SK-N-SH (cell line): Measurements from ENCODE around the gene HPX. TPM values are rescaled to one million over a fixed set of nuclear protein-coding genes. Genes with fewer than 3 reads are reported as not detected.

Source experiments
- CTCF ChIA-PET: fragments of 300-600, 350-600 bp; formaldehyde crosslinking; extraction: SDS; loops from one replicate; lab custom pipeline; 2021; lab: Yijun Ruan, JAX
- POLR2A ChIA-PET: fragments of 350-600 bp; sonication (Branson Sonifier 250); formaldehyde crosslinking; extraction: SDS; loops from one replicate; lab custom pipeline; 2020; ENCODE audit warnings: antibody characterized with exemption, inconsistent platforms; lab: Yijun Ruan, JAX
- DNase-seq: peaks from one replicate; pipeline ENCODE4 v3.0.0; 2012
- H2AFZ ChIP-seq: fragments of 200-600 bp; sonication (generic); 2 replicates; pipeline ENCODE4 v1.8.1; 2016; ENCODE audit warnings: antibody characterized with exemption, mild to moderate bottlenecking, low read depth
- H3F3A ChIP-seq: fragments of 200-600 bp; sonication (generic); replicated peaks from 2 replicates; pipeline ENCODE3; 2016; ENCODE audit warnings: antibody characterized with exemption, mild to moderate bottlenecking; ENCODE audit not compliant: insufficient read depth
- H3K27ac ChIP-seq, 2 experiments: fragments of 200-500 bp in 1 of 2; fragments of 200-600 bp in 1 of 2; sonication (Bioruptor generic) in 1 of 2; sonication (generic), shearing (Covaris generic) in 1 of 2; 2 replicates each; pipeline versions ENCODE4 v1.5.1 to v1.6.1; 2014 to 2016; ENCODE audit warnings: low read depth in 2 of 2, inconsistent platforms in 1 of 2, low read length in 1 of 2, mild to moderate bottlenecking in 1 of 2, mixed read lengths in 1 of 2
- H3K27me3 ChIP-seq: fragments of 200-600 bp; sonication (generic), shearing (Covaris generic); 2 replicates; pipeline ENCODE4 v1.6.1; 2016; ENCODE audit warnings: mixed run types; ENCODE audit not compliant: insufficient read depth
- H3K36me3 ChIP-seq, 2 experiments: fragments of 200-500 bp in 1 of 2; fragments of 200-600 bp in 1 of 2; sonication (Bioruptor generic) in 1 of 2; sonication (generic) in 1 of 2; replicated peaks in 1 of 2; 2 replicates each; pipeline versions ENCODE3 to v1.5.1; 2014 to 2016; ENCODE audit warnings: low read length in 1 of 2, mild to moderate bottlenecking in 1 of 2; ENCODE audit not compliant: insufficient read depth in 2 of 2, control insufficient read depth in 1 of 2
- H3K4me1 ChIP-seq, 2 experiments: fragments of 200-500 bp in 1 of 2; fragments of 200-600 bp in 1 of 2; sonication (Bioruptor generic) in 1 of 2; sonication (generic), shearing (Covaris generic) in 1 of 2; 2 replicates each; pipeline versions ENCODE4 v1.5.1 to v1.6.1; 2014 to 2016; ENCODE audit warnings: low read depth in 1 of 2, low read length in 1 of 2, mixed run types in 1 of 2; ENCODE audit not compliant: insufficient read depth in 2 of 2, control insufficient read depth in 1 of 2
- H3K4me2 ChIP-seq: fragments of 200-600 bp; sonication (generic), shearing (Covaris generic); 2 replicates; pipeline ENCODE4 v1.6.1; 2017; ENCODE audit warnings: mixed run types
- H3K4me3 ChIP-seq, 2 experiments: fragments of 200-500 bp in 1 of 2; fragments of 200-600 bp in 1 of 2; sonication (Bioruptor generic) in 1 of 2; sonication (generic), shearing (Covaris generic) in 1 of 2; 2 replicates each; pipeline versions ENCODE4 v1.5.1 to v1.8.1; 2014 to 2016; ENCODE audit warnings: low read depth in 2 of 2, inconsistent platforms in 1 of 2, low read length in 1 of 2, mild to moderate bottlenecking in 1 of 2, mixed read lengths in 1 of 2, moderate library complexity in 1 of 2
- H3K79me2 ChIP-seq: fragments of 200-600 bp; sonication (generic); 2 replicates; pipeline ENCODE4 v1.8.1; 2017; ENCODE audit warnings: mild to moderate bottlenecking; ENCODE audit not compliant: insufficient read depth
- H3K9ac ChIP-seq: fragments of 200-600 bp; sonication (generic); 2 replicates; pipeline ENCODE4 v1.6.1; 2017; ENCODE audit warnings: mixed run types
- H3K9me2 ChIP-seq: fragments of 200-600 bp; sonication (generic); 2 replicates; pipeline ENCODE4 v1.6.1; 2017; ENCODE audit warnings: mixed run types
- H3K9me3 ChIP-seq: fragments of 200-600 bp; sonication (generic); 2 replicates; pipeline ENCODE4 v1.6.1; 2017; ENCODE audit warnings: mixed run types, mild to moderate bottlenecking, moderate library complexity
- H4K20me1 ChIP-seq: fragments of 200-600 bp; sonication (generic); 2 replicates; pipeline ENCODE4 v1.6.1; 2017; ENCODE audit warnings: mild to moderate bottlenecking, mixed run types; ENCODE audit not compliant: insufficient read depth
- ELF1 ChIP-seq: IDR thresholded peaks from 2 replicates; pipeline ENCODE4 v1.4.0; 2012
- EP300 ChIP-seq, 2 experiments: IDR thresholded peaks; 2 replicates each; pipeline versions ENCODE4 v1.4.0 to v1.6.1; 2012; ENCODE audit warnings: borderline replicate concordance in 1 of 2, low read depth in 1 of 2, low read length in 1 of 2
- EZH2phosphoT487 ChIP-seq: fragments of 200-600 bp; sonication (generic); IDR thresholded peaks from 2 replicates; pipeline ENCODE4 v1.6.1; 2017; ENCODE audit warnings: low read depth, mixed run types, mild to moderate bottlenecking, antibody characterized with exemption, moderate library complexity, borderline replicate concordance
- FOSL2 ChIP-seq: IDR thresholded peaks from 2 replicates; pipeline ENCODE4 v1.4.0; 2012; ENCODE audit warnings: low read depth, mild to moderate bottlenecking, moderate library complexity, borderline replicate concordance
- FOXJ3 ChIP-seq: sonication (generic); formaldehyde crosslinking; IDR thresholded peaks from 2 replicates; pipeline ENCODE4 v1.5.1; 2020; ENCODE audit warnings: mild to moderate bottlenecking, missing genetic modification reagents
- FOXM1 ChIP-seq: IDR thresholded peaks from 2 replicates; pipeline ENCODE4 v1.4.0; 2012; ENCODE audit warnings: low read depth, mild to moderate bottlenecking
- GATA2 ChIP-seq: sonication (generic); formaldehyde crosslinking; IDR thresholded peaks from 2 replicates; pipeline ENCODE4 v1.5.0; 2020; ENCODE audit warnings: mild to moderate bottlenecking, missing genetic modification reagents
- JUND ChIP-seq: IDR thresholded peaks from 2 replicates; pipeline ENCODE4 v1.4.0; 2012
- MEF2A ChIP-seq: IDR thresholded peaks from 2 replicates; pipeline ENCODE4 v1.4.0; 2012; ENCODE audit warnings: low read depth, borderline replicate concordance
- MXI1 ChIP-seq: IDR thresholded peaks from 2 replicates; pipeline ENCODE4 v1.6.1; 2012; ENCODE audit warnings: mild to moderate bottlenecking, low read depth, low read length, improper control_type of control experiment
- NFIC ChIP-seq: IDR thresholded peaks from 2 replicates; pipeline ENCODE4 v1.4.0; 2012; ENCODE audit warnings: borderline replicate concordance
- PBX3 ChIP-seq: IDR thresholded peaks from 2 replicates; pipeline ENCODE4; 2012
- TCF12 ChIP-seq: IDR thresholded peaks from 2 replicates; pipeline ENCODE4 v1.4.0; 2012
- TEAD4 ChIP-seq: IDR thresholded peaks from 2 replicates; pipeline ENCODE4 v1.4.0; 2012; ENCODE audit warnings: mild to moderate bottlenecking, borderline replicate concordance; ENCODE audit not compliant: insufficient read depth
- USF2 ChIP-seq: fragments of 150-350 bp; IDR thresholded peaks from 2 replicates; pipeline ENCODE4 v1.6.1; 2017; ENCODE audit warnings: antibody characterized with exemption, low read length, low read depth, borderline replicate concordance
- YY1 ChIP-seq: IDR thresholded peaks from 2 replicates; pipeline ENCODE4 v1.4.0; 2012; ENCODE audit warnings: low read depth, mild to moderate bottlenecking
- ZBTB33 ChIP-seq: IDR thresholded peaks from 2 replicates; pipeline ENCODE4 v1.4.0; 2012; ENCODE audit warnings: low read depth, borderline replicate concordance
- WGBS: methylation state at CpG from one replicate; pipeline ENCODE4 v1.1.6; 2017; ENCODE audit warnings: low lambda C conversion rate; 5-methylcytosine and 5-hydroxymethylcytosine counted together
- polyA plus RNA-seq, 3 experiments: library from polyadenylated mRNA; depleted of rRNA; stranded (reverse); fragments of >200 nt; gene quantifications; 2 replicates each; pipeline ENCODE4 v1.2.3, GENCODE V29; 2012

Gene HPX
- polyA plus RNA-seq, 1 of the 3 experiments (the other 2 are of a cell fraction), result 1.8 TPM

GRCh38 chr11:6437993-6438392, 2.8 kb downstream of the HPX start (continued):
- TF ChIP-seq YY1 (no peak), FOSL2 (no peak), TEAD4 (no peak)

GRCh38 chr11:6437423-6437822, 3.4 kb downstream of the HPX start:
- H4K20me1 ChIP-seq, result no peaks in the 10 kb centered on the region
- no peak for DNase-seq
- H3F3A ChIP-seq, result no peaks in the 10 kb centered on the region
- H3K36me3 ChIP-seq, result no peaks in the 10 kb centered on the region
- no peaks in the 10 kb centered on the region for H3K9me2 ChIP-seq
- H3K27me3 ChIP-seq, result no peaks in the 10 kb centered on the region
- CTCF ChIA-PET, result interaction anchor here (2.1 to 14.7 kb wide), 6 partner anchors 9 to 74 kb away, joined by 6 to 360 read pairs (median 17); no protein-coding TSS in a partner anchor
- no peaks in the 10 kb centered on the region for H3K9me3 ChIP-seq
- no peak overlapping the region for H3K9ac ChIP-seq
- peaks cover 0 to 18% of the 10 kb centered on the region in 2 experiments; a peak in 1 of 4 replicates for H3K4me1 ChIP-seq
- H3K79me2 ChIP-seq, result no peaks in the 10 kb centered on the region
- H2AFZ ChIP-seq, result no peak overlapping the region
- no peak overlapping the region for H3K27ac ChIP-seq
- 83% methylated on average over 8 of the region's 12 CpGs for WGBS
- POLR2A ChIA-PET, result interaction anchor here (0.6 to 2.3 kb wide), 2 partner anchors 18 to 36 kb away, joined by 3 to 9 read pairs; partner anchors contain the start of gene APBB1
- TF ChIP-seq FOXM1 (no peak), EP300 (IDR thresholded peaks at IDR 0.05; ENCODE audit: borderline replicate concordance in 1 of 2, low read depth in 1 of 2, low read length in 1 of 2) (no peak), ZBTB33 (no peak), NFIC (no peak), USF2 (no peak), EZH2phosphoT487 (no peak), JUND (no peak), MEF2A (no peak), PBX3 (no peak), ELF1 (no peak), FOXJ3 (CRISPR knock-in tag) (no peak), GATA2 (CRISPR knock-in tag) (no peak), MXI1 (no peak), TCF12 (no peak)
- TF ChIP-seq, all 33 proteins: peak for 0
- no peak overlapping the region for H3K4me3 ChIP-seq
- no peak overlapping the region for H3K4me2 ChIP-seq
